ENCODE results near the gene NXT1. TPM values are rescaled to one million over a fixed set of nuclear protein-coding genes. Genes with fewer than 3 reads are reported as not detected.

NXT1 gene
- total RNA-seq, 1 donor from 2014 or later, result 15.9 TPM

Other genes starting within 250 kb of the NXT1 start
- gene GZF1, start 11.4 kb downstream of the NXT1 start, total RNA-seq, result 15.7 TPM
- 18.7 TPM for gene NAPB, start 70.7 kb downstream of the NXT1 start, total RNA-seq
- gene CSTL1, start 88.9 kb downstream of the NXT1 start, total RNA-seq, result not detected
- not detected for gene CST11, start 102.1 kb downstream of the NXT1 start, total RNA-seq
- not detected for gene CST8, start 140.3 kb downstream of the NXT1 start, total RNA-seq
- not detected for gene CST9L, start 217.7 kb downstream of the NXT1 start, total RNA-seq

Measured in sciatic nerve (tissue), 1 donor.